NCI-H2196 (cell line): ENCODE data around the gene ATXN1.

Experiments
- DNase-seq: peaks from one replicate; lab custom pipeline; 2025; ENCODE audit not compliant: unreplicated experiment; lab: John Stamatoyannopoulos, UW

The ATXN1 gene

DNA sequence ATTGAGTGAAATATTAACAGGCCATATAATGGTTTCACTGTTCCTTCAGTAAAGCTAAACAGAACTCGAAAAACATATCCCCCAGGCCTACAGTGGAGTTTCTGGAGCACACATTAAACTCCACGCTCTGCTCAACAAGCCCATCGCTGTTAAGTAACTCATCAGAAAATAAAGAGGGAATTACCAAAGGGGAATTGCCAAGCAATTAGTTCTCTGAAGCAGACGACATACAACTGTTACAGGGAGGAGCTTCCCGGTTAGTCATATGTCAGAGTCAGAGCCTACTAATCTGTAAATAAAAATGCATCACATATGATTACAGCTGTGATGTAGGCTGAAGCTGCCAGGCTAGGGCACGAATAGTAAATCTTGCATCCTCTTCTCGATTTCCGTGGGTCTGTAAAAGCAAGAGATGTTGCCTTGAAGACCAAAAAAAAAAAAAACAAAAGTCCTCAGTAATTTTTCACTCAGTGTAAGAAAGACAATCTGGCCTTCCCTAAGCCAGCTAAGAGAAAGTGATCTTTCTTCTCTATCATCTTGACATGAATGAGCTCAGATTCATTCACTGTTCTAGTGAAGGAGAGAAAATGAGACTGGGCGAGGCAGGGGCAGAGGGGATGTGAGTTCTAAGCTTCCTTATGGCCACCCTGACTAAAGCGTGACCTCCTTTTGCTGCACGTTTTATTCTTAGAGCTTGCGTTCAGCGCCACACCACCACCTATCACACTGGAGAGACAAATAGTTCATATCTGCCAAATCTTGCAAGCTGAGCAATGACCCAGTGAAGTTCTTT lies 13.8 kb downstream of the ATXN1 start:
- no peak for DNase-seq

GRCh38 chr6:16746812-16747211 lies 14.4 kb downstream of the ATXN1 start:
- no peak for DNase-seq

GRCh38 chr6:16746401-16746800 lies 14.9 kb downstream of the ATXN1 start:
- no peak for DNase-seq

GRCh38 chr6:16743664-16744210 lies 17.5 kb downstream of the ATXN1 start:
- no peak for DNase-seq

DNA sequence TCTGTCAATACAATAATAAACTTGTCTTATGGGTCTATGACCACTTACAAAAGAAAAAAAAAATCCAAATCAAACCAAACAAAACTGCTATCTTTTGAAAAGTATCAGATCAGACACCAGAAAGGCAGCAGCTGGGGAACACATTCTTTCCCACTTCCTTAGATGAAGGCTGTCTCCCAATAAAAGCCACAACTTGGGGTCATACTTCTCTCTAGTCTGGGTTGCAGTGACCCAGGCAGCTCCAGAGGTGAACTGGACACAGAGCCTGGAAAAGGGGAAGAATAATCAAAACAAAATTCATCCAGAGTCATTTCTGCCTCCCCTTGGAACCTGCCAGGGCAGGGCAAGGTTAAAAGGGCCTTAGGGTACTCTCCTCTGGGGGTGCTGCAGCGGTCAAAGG lies 19.1 kb downstream of the ATXN1 start:
- no peak for DNase-seq

- no peak for DNase-seq
These were observed 19.9 kb downstream of the ATXN1 start for GRCh38 chr6:16741112-16742016.

GRCh38 chr6:16740097-16740496 lies 21.2 kb downstream of the ATXN1 start:
- DNase-seq: no peak

DNA sequence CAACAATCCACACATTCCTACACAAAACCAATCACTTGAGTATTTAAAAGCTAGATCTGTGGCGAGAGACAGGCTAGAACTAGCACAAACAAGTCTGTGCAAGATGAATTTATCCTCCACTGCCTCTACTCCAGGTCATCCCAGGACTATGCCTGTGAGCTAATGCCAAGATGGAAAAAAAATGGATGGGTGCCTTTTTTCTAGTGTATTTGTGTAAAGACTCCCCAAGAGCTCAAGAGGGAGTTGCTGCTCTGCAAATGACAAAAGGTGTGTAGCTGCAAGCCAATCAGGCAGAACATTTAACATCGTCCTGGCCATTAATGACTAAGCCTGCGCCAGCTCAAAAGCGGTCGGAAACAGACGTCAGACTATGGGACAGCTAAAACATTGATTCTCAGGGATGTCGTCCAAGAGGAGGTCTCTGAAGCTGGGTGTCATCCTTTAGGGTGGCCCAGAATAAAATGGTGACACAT lies 21.9 kb downstream of the ATXN1 start:
- no peak for DNase-seq

- no peak for DNase-seq
These were observed 23.3 kb downstream of the ATXN1 start for GRCh38 chr6:16737925-16738324.

GRCh38 chr6:16736856-16737775 lies 24.1 kb downstream of the ATXN1 start:
- no peak for DNase-seq

DNA sequence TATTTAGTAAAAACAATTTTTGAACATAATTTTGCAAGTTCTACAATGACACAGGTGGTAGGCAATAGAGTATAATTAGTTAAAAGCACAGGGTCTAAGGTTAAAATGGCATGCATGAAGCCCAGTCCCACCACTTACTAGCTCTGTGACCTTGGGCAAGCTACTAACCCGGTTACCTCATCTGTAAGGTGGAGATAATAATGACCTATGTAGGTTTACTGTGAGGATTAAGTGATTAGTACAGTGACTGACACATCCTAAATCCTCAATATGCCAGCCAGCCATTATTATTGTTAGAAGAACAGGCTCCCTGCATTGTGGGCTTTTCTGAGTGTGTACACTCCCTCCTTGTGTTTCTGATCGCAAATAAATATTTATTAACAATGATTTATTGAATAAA lies 26.2 kb downstream of the ATXN1 start:
- DNase-seq: no peak

DNA sequence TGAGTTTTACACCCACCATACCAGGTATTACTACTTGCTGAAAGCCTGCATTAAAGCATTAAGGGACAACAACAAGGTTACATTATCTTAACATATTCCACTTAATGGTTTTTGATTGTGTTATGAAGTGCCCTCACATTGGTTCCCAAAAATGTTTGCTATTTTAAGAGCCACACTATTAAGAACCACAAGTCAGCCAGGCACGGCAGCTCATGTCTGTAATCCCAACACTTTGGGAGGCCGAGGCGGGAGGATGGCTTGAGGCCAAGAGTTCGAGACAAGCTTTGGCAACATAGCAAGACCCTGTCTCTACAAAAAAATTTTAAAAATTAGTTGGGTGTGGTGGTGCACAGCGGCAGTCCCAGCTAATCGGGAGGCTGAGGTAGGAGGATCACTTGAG lies 28.2 kb downstream of the ATXN1 start:
- no peak for DNase-seq

DNA sequence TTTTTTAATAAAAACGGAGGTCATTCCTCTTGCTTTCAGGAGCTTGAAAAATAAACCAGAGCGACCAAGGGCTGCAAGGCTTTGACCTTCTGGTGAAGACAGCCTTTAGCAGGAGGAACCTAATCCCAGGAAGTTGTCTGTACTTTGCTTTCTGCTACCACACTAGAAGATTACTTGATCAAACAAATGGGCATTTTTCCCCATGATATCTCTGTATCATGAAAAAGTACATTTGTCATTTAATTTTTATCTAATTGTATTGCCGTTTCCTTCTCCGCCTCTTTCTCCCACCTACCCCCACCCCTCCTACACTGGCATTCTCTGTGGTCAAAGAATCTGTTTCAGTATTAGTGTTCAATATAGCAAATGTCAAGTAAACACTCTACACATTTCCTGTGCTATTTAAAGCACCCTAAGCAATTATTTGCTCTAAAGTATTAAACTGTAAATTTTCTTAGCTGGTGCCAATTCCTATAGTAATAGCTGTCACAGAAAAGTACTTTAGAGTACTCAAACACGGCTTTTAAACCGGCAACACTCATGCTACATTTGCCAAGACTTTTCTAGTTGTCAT lies 29.7 kb downstream of the ATXN1 start:
- DNase-seq: no peak

DNA sequence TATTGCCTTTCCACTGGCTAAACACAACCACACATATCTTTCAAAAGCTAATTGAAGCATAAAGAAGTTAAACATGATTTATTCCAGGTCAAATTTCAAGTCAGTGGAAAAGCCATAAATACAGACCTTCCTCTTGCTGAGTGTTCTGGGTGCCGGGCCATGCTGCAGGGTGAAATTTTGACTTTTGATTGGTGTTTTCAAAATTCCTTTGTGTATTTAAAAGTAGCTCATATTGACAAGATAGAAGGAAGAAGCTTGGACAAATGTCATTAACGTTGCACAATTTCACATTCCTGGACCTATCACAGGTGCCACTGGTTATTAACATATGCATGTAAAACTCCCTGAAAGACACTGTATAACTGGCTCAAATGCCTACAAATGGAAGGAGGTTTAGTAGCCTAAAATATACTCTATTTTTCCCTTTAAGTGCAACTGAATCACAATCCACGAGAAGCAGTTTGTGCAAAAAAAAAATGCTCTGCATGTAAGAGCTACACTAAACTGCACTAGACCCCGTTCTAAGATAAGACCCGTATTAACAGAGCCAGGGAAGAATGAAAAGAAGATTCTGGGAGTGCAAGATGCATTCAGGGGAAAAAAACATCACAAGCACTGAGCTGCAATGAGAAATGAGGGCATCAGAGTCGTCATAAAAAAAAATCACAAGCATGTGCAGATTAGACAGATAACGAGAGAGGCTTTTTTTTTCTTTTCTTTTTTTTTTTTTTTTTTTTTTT lies 30.4 kb downstream of the ATXN1 start:
- DNase-seq: no peak

GRCh38 chr6:16729744-16730143 lies 31.5 kb downstream of the ATXN1 start:
- DNase-seq: no peak

- DNase-seq: no peak
These were observed 32.0 kb downstream of the ATXN1 start for GRCh38 chr6:16729183-16729691.

- DNase-seq: no peak
These were observed 32.6 kb downstream of the ATXN1 start for GRCh38 chr6:16728513-16729182.

- no peak for DNase-seq
These were observed 33.3 kb downstream of the ATXN1 start for GRCh38 chr6:16727996-16728395.
